Caco-2 (cell line): Measurements from ENCODE around the gene NIT1. TPM values are rescaled to one million over a fixed set of nuclear protein-coding genes. Genes with fewer than 3 reads are reported as not detected.

Source experiments
- BruUV-seq: library from RNA; stranded (reverse); fragments of 400-500 nt; replicated peaks from 2 replicates; lab custom pipeline; 2021; lab: Mats Ljungman, UMichigan
- CTCF ChIA-PET: fragments of 300-600 bp; sonication (Branson Sonifier 250); formaldehyde crosslinking; loops from one replicate; lab custom pipeline; 2022; ENCODE audit warnings: antibody characterized with exemption; lab: Charles Lee
- POLR2A ChIA-PET: fragments of 300-600 bp; sonication (Branson Sonifier 250); formaldehyde crosslinking; loops from one replicate; lab custom pipeline; 2022; ENCODE audit warnings: antibody characterized with exemption; lab: Charles Lee
- DNase-seq, 2 experiments: peaks; one replicate each; pipeline versions ENCODE4 v3.0.0 to v3.0.0-alpha.2; 2020 to 2022
- H3K27me3 ChIP-seq: replicated peaks from 2 replicates; pipeline ENCODE4 v1.6.0; 2011; ENCODE audit warnings: low read length; ENCODE audit not compliant: control insufficient read depth, insufficient read depth
- H3K36me3 ChIP-seq: 2 replicates; pipeline ENCODE4 v1.5.1; 2011; ENCODE audit warnings: low read length; ENCODE audit not compliant: control insufficient read depth, insufficient read depth
- H3K4me1 ChIP-seq: fragments of 250-450 bp; sonication (Bioruptor Pico); 2 replicates; pipeline ENCODE4 v1.5.1; 2020; ENCODE audit warnings: mild to moderate bottlenecking
- H3K4me3 ChIP-seq: 2 replicates; pipeline ENCODE4 v1.5.1; 2011; ENCODE audit warnings: low read depth, mild to moderate bottlenecking, control low read depth, low read length
- H3K9me3 ChIP-seq: fragments of 250-450 bp; sonication (Bioruptor Pico); 2 replicates; pipeline ENCODE4 v1.5.1; 2020; ENCODE audit warnings: mild to moderate bottlenecking, moderate library complexity
- H3K27ac Mint-ChIP-seq: one replicate; pipeline ENCODE4 v1.8.0; 2022; ENCODE audit warnings: mixed read lengths; ENCODE audit not compliant: unreplicated experiment
- H3K27me3 Mint-ChIP-seq: one replicate; pipeline ENCODE4 v1.8.0; 2022; ENCODE audit warnings: mixed read lengths; ENCODE audit not compliant: insufficient read depth, unreplicated experiment
- H3K36me3 Mint-ChIP-seq: one replicate; pipeline ENCODE4 v1.8.0; 2022; ENCODE audit warnings: mild to moderate bottlenecking, mixed read lengths; ENCODE audit not compliant: insufficient read depth, unreplicated experiment
- H3K4me1 Mint-ChIP-seq: one replicate; pipeline ENCODE4 v1.8.0; 2022; ENCODE audit warnings: low read depth, mixed read lengths; ENCODE audit not compliant: unreplicated experiment
- H3K4me3 Mint-ChIP-seq: one replicate; pipeline ENCODE4 v1.8.0; 2022; ENCODE audit warnings: mild to moderate bottlenecking, moderate library complexity, mixed read lengths; ENCODE audit not compliant: unreplicated experiment
- H3K9me3 Mint-ChIP-seq: one replicate; pipeline ENCODE4 v1.8.0; 2022; ENCODE audit warnings: mixed read lengths; ENCODE audit not compliant: unreplicated experiment
- intact Hi-C: fragments of 100-400 bp; cut with micrococcal nuclease; formaldehyde crosslinking; loops from one replicate; pipeline ENCODE4 v1.10.0; 2022; ENCODE audit not compliant: unreplicated experiment
- total RNA-seq: library from RNA; stranded (reverse); gene quantifications from 2 replicates; pipeline ENCODE4 v1.2.3, GENCODE V29; 2022
- TF ChIP-seq, protein P1 (sequence below), 2 experiments: fragments of 200-600 bp in 1 of 2; IDR thresholded peaks; 1 replicate in 1 of 2; 2 replicates in 1 of 2; pipeline versions ENCODE4 v1.5.1 to v1.8.0; 2011 to 2022; ENCODE audit warnings: antibody characterized with exemption in 1 of 2, control low read depth in 1 of 2, inconsistent platforms in 1 of 2, low read depth in 1 of 2, low read length in 1 of 2, mild to moderate bottlenecking in 1 of 2, moderate library complexity in 1 of 2; ENCODE audit not compliant: insufficient read depth in 1 of 2, severe bottlenecking in 1 of 2, unreplicated experiment in 1 of 2

NIT1 gene
- total RNA-seq, 1 experiment from 2014 or later: 42.1 TPM

DNA sequence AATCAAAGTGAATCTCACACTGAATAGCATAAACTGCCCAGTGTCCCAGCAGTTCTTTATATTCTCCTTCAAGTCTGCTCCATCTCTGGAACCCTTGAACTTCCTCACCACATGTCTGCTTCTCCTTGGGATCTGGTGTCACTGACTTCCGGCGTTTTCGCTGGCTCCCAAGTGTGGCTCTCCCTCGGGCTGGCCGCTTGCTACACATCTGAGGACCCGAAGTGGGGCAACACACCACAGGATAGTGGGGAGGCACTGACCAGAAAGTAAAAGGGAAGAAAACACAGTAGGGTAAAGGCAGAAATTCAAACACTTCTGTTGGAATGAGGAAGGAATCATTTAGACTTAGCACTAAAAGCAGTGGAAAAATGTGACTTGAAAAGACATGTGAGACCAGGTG lies 5.1 kb downstream of the NIT1 start:
- Mint-ChIP-seq H3K4me3 (no peak overlapping the region), H3K36me3 (peaks cover 77% of the 10 kb centered on the region), H3K4me1 (peaks cover 13% of the 10 kb centered on the region), H3K9me3 (no peaks in the 10 kb centered on the region), H3K27me3 (no peaks in the 10 kb centered on the region), H3K27ac (no peak overlapping the region)
- peaks cover 17% of the 10 kb centered on the region for H3K4me1 ChIP-seq
- H3K27me3 ChIP-seq: no peaks in the 10 kb centered on the region
- peaks cover 5% of the 10 kb centered on the region for H3K36me3 ChIP-seq
- ChIA-PET POLR2A (no interaction called here), CTCF (no interaction called here)
- no peak for DNase-seq
- no peak overlapping the region for H3K4me3 ChIP-seq
- H3K9me3 ChIP-seq: no peaks in the 10 kb centered on the region
- TF ChIP-seq, protein P1, sequence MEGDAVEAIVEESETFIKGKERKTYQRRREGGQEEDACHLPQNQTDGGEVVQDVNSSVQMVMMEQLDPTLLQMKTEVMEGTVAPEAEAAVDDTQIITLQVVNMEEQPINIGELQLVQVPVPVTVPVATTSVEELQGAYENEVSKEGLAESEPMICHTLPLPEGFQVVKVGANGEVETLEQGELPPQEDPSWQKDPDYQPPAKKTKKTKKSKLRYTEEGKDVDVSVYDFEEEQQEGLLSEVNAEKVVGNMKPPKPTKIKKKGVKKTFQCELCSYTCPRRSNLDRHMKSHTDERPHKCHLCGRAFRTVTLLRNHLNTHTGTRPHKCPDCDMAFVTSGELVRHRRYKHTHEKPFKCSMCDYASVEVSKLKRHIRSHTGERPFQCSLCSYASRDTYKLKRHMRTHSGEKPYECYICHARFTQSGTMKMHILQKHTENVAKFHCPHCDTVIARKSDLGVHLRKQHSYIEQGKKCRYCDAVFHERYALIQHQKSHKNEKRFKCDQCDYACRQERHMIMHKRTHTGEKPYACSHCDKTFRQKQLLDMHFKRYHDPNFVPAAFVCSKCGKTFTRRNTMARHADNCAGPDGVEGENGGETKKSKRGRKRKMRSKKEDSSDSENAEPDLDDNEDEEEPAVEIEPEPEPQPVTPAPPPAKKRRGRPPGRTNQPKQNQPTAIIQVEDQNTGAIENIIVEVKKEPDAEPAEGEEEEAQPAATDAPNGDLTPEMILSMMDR (IDR thresholded peaks at IDR 0.05; ENCODE audit: insufficient read depth in 1 of 2, low read depth in 1 of 2, low read length in 1 of 2, severe bottlenecking in 1 of 2, unreplicated experiment in 1 of 2): no peak
- intact Hi-C loops: no loop called here
- BruUV-seq: no TSS peak

DNA sequence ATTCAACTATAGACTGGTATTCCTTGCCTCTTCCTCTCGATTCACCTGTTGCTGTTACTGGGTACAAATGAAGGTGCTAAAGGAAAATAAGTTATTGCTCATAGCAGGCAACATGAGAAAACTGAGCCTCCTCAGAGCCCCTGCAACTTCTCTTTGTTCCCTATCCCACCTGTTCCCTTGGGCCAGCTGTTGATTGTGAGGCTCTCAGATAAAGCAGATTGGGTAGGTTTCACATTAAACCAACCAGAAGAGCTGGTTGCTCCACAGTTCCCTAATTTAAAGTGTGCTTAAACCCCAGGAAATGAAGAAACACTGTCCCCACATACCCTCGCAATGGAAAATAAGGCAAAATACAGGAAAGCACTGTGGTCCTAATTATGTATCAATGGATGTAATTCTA lies 9.7 kb downstream of the NIT1 start:
- TF ChIP-seq, protein P1 (IDR thresholded peaks at IDR 0.05; ENCODE audit: insufficient read depth in 1 of 2, low read depth in 1 of 2, low read length in 1 of 2, severe bottlenecking in 1 of 2, unreplicated experiment in 1 of 2): no peak
- no peaks in the 10 kb centered on the region for H3K4me1 Mint-ChIP-seq
- no peak for DNase-seq
- intact Hi-C loops: no loop called here
- CTCF ChIA-PET: no interaction called here
- no peak overlapping the region for H3K27ac Mint-ChIP-seq
- Histone ChIP-seq H3K27me3 (no peaks in the 10 kb centered on the region), H3K4me3 (no peak overlapping the region), H3K36me3 (peaks cover 3% of the 10 kb centered on the region; the same call in 1 of the 2 replicates), H3K9me3 (no peaks in the 10 kb centered on the region), H3K4me1 (no peaks in the 10 kb centered on the region)
- peaks cover 49% of the 10 kb centered on the region for H3K36me3 Mint-ChIP-seq
- POLR2A ChIA-PET: no interaction called here
- no TSS peak for BruUV-seq
- H3K4me3 Mint-ChIP-seq: no peak overlapping the region
- H3K27me3 Mint-ChIP-seq: no peaks in the 10 kb centered on the region
- no peaks in the 10 kb centered on the region for H3K9me3 Mint-ChIP-seq

DNA sequence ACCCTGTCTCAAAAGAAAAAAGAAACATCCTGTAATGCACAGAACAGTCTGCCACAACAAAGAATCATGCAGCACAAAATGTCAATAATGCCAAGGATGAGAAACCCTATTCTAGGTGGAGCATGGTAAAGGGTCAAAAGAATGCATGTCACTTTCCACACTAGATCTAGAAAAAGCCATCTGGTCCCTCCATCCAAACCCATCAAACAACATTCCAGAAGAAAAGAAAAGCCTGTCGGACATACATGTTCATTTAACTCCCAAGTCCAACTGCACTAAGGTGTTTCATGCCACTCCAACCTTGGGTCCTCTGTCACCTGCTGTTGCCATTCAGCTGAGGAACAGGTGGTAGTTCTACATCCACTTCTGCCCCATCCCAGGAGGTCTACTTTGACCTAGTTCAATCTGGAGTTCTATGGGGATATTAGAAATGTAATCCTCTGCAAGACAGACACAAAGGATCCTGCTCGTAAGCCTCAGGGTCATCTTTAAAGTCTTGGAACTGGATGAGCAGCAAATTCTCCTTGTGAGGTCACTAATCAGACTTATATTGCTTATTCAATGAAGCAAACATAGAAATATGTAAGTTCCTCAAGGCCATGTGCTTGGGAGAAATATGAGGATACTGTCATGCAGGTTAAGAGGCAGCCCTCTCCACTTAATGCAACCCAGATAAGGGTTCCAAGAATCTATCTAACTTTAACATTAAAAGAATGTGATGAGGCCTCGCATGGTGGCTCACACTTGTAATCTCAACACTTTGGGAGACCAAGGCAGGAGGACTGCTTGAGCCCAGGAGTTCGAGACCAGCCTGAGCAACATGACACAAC lies 10.9 kb downstream of the NIT1 start:
- peaks cover 38% of the 10 kb centered on the region for H3K36me3 Mint-ChIP-seq
- no peaks in the 10 kb centered on the region for H3K9me3 Mint-ChIP-seq
- TF ChIP-seq, protein P1 (IDR thresholded peaks at IDR 0.05; ENCODE audit: insufficient read depth in 1 of 2, low read depth in 1 of 2, low read length in 1 of 2, severe bottlenecking in 1 of 2, unreplicated experiment in 1 of 2): no peak
- H3K4me3 Mint-ChIP-seq: no peak overlapping the region
- DNase-seq: no peak
- Histone ChIP-seq H3K27me3 (no peaks in the 10 kb centered on the region), H3K9me3 (no peaks in the 10 kb centered on the region), H3K36me3 (peaks cover 1% of the 10 kb centered on the region; the same call in 1 of the 2 replicates), H3K4me1 (no peaks in the 10 kb centered on the region), H3K4me3 (no peak overlapping the region)
- intact Hi-C loops: no loop called here
- ChIA-PET CTCF (no interaction called here), POLR2A (no interaction called here)
- H3K4me1 Mint-ChIP-seq: no peaks in the 10 kb centered on the region
- no peaks in the 10 kb centered on the region for H3K27me3 Mint-ChIP-seq
- no peak overlapping the region for H3K27ac Mint-ChIP-seq
- BruUV-seq: no TSS peak
